ENCODE measurements around the gene SMCO3. TPM values are rescaled to one million over a fixed set of nuclear protein-coding genes. Genes with fewer than 3 reads are reported as not detected.

The SMCO3 gene
- total and polyA plus RNA-seq, 2 of the 13 experiments (the other 11 are each of a cell fraction or from before 2014, with no cell fraction given): 0.29 to 0.42 TPM

GRCh38 chr12:14770496-14771461 lies 43.2 kb downstream of the SMCO3 start (continued):
- TF ChIP-seq MED13 (CRISPR knock-in tag; IDR thresholded peaks at IDR 0.05): 0 out of 2 replicates have a peak, but pooled peaks have one; percentile 16
- no peak; the same call in 1 of the 2 replicates for TF ChIP-seq AKNA (CRISPR knock-in tag; IDR thresholded peaks at IDR 0.05; ENCODE audit: borderline replicate concordance)
- no peak for TF ChIP-seq ZZZ3 (CRISPR knock-in tag; IDR thresholded peaks at IDR 0.05; ENCODE audit: borderline replicate concordance)
- no peak for TF ChIP-seq RELA (CRISPR knock-in tag; IDR thresholded peaks at IDR 0.05)
- TF ChIP-seq SNAPC4 (CRISPR knock-in tag; IDR thresholded peaks at IDR 0.05): peak; percentile 55; the same call in 1 of the 2 replicates
- TF ChIP-seq ZNF530 (CRISPR knock-in tag; IDR thresholded peaks at IDR 0.05; ENCODE audit: low read depth): no peak
- TF ChIP-seq ARID4A (CRISPR knock-in tag; IDR thresholded peaks at IDR 0.05; ENCODE audit: borderline replicate concordance): peak; percentile 73
- TF ChIP-seq RNF2 (conservative IDR thresholded peaks at IDR 0.05; ENCODE audit: low read depth): 0 out of 2 replicates have a peak, but pooled peaks have one; percentile 22
- TF ChIP-seq MATR3 (CRISPR knock-in tag; IDR thresholded peaks at IDR 0.05): no peak
- TF ChIP-seq ZNF232 (CRISPR knock-in tag; IDR thresholded peaks at IDR 0.05; ENCODE audit: borderline replicate concordance): peak; percentile 83
- no peak for TF ChIP-seq REL (CRISPR knock-in tag; conservative IDR thresholded peaks at IDR 0.05)
- no peak for TF ChIP-seq ZSCAN20 (CRISPR knock-in tag; IDR thresholded peaks at IDR 0.05; ENCODE audit: borderline replicate concordance)
